HepG2 (cell line): ENCODE measurements around the gene SPAM1.

Experiments
- KLF9 ChIP-seq: IDR thresholded peaks from 2 replicates; pipeline ENCODE4 v1.6.1; 2016; ENCODE audit warnings: low read depth
- KMT2A ChIP-seq: sonication (generic); formaldehyde crosslinking; IDR thresholded peaks from 2 replicates; pipeline ENCODE4 v1.4.0; 2020; ENCODE audit warnings: missing genetic modification reagents
- POLR2A ChIP-seq, 2 experiments: IDR thresholded peaks; 2 replicates each; pipeline ENCODE4 v1.6.1; 2011; ENCODE audit warnings: low read depth in 2 of 2, low read length in 2 of 2, mild to moderate bottlenecking in 1 of 2, moderate library complexity in 1 of 2; ENCODE audit not compliant: insufficient read depth in 1 of 2
- TSC22D2 ChIP-seq: sonication (generic); formaldehyde crosslinking; IDR thresholded peaks from 2 replicates; pipeline ENCODE4 v1.5.1; 2020; ENCODE audit warnings: missing genetic modification reagents, mild to moderate bottlenecking, borderline replicate concordance
- TF ChIP-seq, protein P1 (sequence below), 2 experiments: sonication (generic) in 1 of 2; formaldehyde crosslinking in 1 of 2; IDR thresholded peaks; 2 replicates each; pipeline versions ENCODE4 v1.5.1 to v1.6.1; 2011 to 2020; ENCODE audit warnings: borderline replicate concordance in 1 of 2, low read depth in 1 of 2, low read length in 1 of 2, mild to moderate bottlenecking in 1 of 2, missing genetic modification reagents in 1 of 2, moderate library complexity in 1 of 2

DNA sequence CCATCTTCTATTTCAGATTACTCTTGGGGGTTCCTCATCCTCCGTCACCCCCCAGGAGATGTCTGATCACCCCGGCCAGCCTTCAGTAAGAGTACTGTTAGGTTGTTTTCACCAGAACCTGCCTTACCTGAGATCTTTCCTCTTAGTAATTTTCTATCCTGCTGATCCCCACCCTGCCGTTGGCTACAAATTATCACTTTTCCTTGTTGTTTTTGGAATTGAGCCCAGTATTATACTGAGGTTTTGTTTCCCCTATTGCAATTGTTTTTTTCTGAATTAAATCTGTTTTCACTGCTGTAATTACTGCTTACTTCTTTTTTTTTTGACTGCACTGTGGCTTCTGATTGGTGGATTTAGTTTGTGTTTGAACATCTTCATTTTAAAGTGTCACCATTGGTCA lies 14.7 kb downstream of the SPAM1 start:
- no peak for TF ChIP-seq POLR2A (IDR thresholded peaks at IDR 0.05; ENCODE audit: insufficient read depth in 1 of 2, low read depth in 2 of 2, low read length in 2 of 2)
- no peak for TF ChIP-seq TSC22D2
- TF ChIP-seq KMT2A (CRISPR knock-in tag) = no peak
- TF ChIP-seq, protein P1, sequence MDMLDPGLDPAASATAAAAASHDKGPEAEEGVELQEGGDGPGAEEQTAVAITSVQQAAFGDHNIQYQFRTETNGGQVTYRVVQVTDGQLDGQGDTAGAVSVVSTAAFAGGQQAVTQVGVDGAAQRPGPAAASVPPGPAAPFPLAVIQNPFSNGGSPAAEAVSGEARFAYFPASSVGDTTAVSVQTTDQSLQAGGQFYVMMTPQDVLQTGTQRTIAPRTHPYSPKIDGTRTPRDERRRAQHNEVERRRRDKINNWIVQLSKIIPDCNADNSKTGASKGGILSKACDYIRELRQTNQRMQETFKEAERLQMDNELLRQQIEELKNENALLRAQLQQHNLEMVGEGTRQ (IDR thresholded peaks at IDR 0.05; ENCODE audit: low read depth, low read length) = no peak
- TF ChIP-seq, protein P1 (CRISPR knock-in tag; IDR thresholded peaks at IDR 0.05; ENCODE audit: borderline replicate concordance) = no peak
- TF ChIP-seq KLF9 (CRISPR knock-in tag) = no peak
